ENCODE data around the gene PLCB1.

PLCB1 gene

GRCh38 chr20:8880085-8880853 lies 748.2 kb downstream of the PLCB1 start:
- DNase-seq (ENCODE audit: low read depth), result no peak

GRCh38 chr20:8891039-8891438 lies 759.0 kb downstream of the PLCB1 start:
- DNase-seq (ENCODE audit: low read depth), result no peak
- TF ChIP-seq CTCF (IDR thresholded peaks at IDR 0.05; ENCODE audit: low read depth, low read length, missing control alignments), result no peak
- H3K4me3 ChIP-seq (ENCODE audit: low read depth, low read length), result no peak overlapping the region

More at GRCh38 chr20:8880085-8880853, 748.2 kb downstream of the PLCB1 start:
- TF ChIP-seq CTCF (IDR thresholded peaks at IDR 0.05; ENCODE audit: low read depth, low read length, missing control alignments), result no peak
- H3K4me3 ChIP-seq (ENCODE audit: low read depth, low read length), result no peak overlapping the region

GRCh38 chr20:8895472-8895871 lies 763.4 kb downstream of the PLCB1 start:
- no peak overlapping the region for H3K4me3 ChIP-seq (ENCODE audit: low read depth, low read length)
- no peak for DNase-seq (ENCODE audit: low read depth)
- TF ChIP-seq CTCF (IDR thresholded peaks at IDR 0.05; ENCODE audit: low read depth, low read length, missing control alignments), result no peak

GRCh38 chr20:8898823-8899222 lies 766.8 kb downstream of the PLCB1 start:
- TF ChIP-seq CTCF (IDR thresholded peaks at IDR 0.05; ENCODE audit: low read depth, low read length, missing control alignments), result no peak
- no peak for DNase-seq (ENCODE audit: low read depth)

GRCh38 chr20:8901237-8902025 lies 769.4 kb downstream of the PLCB1 start:
- no peak for DNase-seq (ENCODE audit: low read depth)
- TF ChIP-seq CTCF (IDR thresholded peaks at IDR 0.05; ENCODE audit: low read depth, low read length, missing control alignments), result no peak
- no peak overlapping the region for H3K4me3 ChIP-seq (ENCODE audit: low read depth, low read length)

More at GRCh38 chr20:8898823-8899222, 766.8 kb downstream of the PLCB1 start:
- no peak overlapping the region for H3K4me3 ChIP-seq (ENCODE audit: low read depth, low read length)

GRCh38 chr20:8903655-8904605 lies 771.9 kb downstream of the PLCB1 start:
- TF ChIP-seq CTCF (IDR thresholded peaks at IDR 0.05; ENCODE audit: low read depth, low read length, missing control alignments), result no peak
- H3K4me3 ChIP-seq (ENCODE audit: low read depth, low read length), result no peak overlapping the region
- no peak for DNase-seq (ENCODE audit: low read depth)
